ENCODE results near the gene ELP5. TPM values are rescaled to one million over a fixed set of nuclear protein-coding genes. Genes with fewer than 3 reads are reported as not detected.

ELP5 gene
- polyA plus RNA-seq, 1 experiment: 25.9 TPM

GRCh38 chr17:7211491-7212273, 40.3 kb upstream of the ELP5 start:
- Histone ChIP-seq H3K4me3 (ENCODE audit: low read depth, low read length) (no peak overlapping the region), H3K9me3 (ENCODE audit: control insufficient read depth, insufficient read depth, low read length) (no peaks in the 10 kb centered on the region), H3K27ac (ENCODE audit: low read depth, low read length) (no peak overlapping the region), H3K27me3 (ENCODE audit: control insufficient read depth, insufficient read depth, low read length) (no peaks in the 10 kb centered on the region)
- POLR2A ChIA-PET: no interaction called here
- TF ChIP-seq CTCF (IDR thresholded peaks at IDR 0.05; ENCODE audit: low read depth, low read length): no peak
- CTCF ChIA-PET: no interaction called here
- DNase-seq (ENCODE audit: low read depth, low spot score): no peak

- H3K4me3 ChIP-seq (ENCODE audit: low read depth, low read length): peak overlapping the region; percentile 58
- DNase-seq (ENCODE audit: low read depth, low spot score): no peak
- H3K9me3 ChIP-seq (ENCODE audit: control insufficient read depth, insufficient read depth, low read length): no peaks in the 10 kb centered on the region
- peak; percentile 53 for TF ChIP-seq CTCF (IDR thresholded peaks at IDR 0.05; ENCODE audit: low read depth, low read length)
- ChIA-PET POLR2A (interaction anchor here (1.1 to 1.3 kb wide), 2 partner anchors 20 to 116 kb away, joined by 3 to 4 read pairs; partner anchors contain the start of genes DVL2 and NEURL4), CTCF (interaction anchor here (1.0 to 1.7 kb wide), 5 partner anchors 8 to 195 kb away, joined by 3 to 20 read pairs (median 3); partner anchors contain the start of gene SLC16A11)
- H3K27me3 ChIP-seq (ENCODE audit: control insufficient read depth, insufficient read depth, low read length): no peaks in the 10 kb centered on the region
- peak overlapping the region; percentile 39 for H3K27ac ChIP-seq (ENCODE audit: low read depth, low read length)
These were observed 38.1 kb upstream of the ELP5 start for GRCh38 chr17:7213895-7214299.

- DNase-seq (ENCODE audit: low read depth, low spot score): peak; percentile 89
- peak; percentile 63 for TF ChIP-seq CTCF (IDR thresholded peaks at IDR 0.05; ENCODE audit: low read depth, low read length)
- no peaks in the 10 kb centered on the region for H3K9me3 ChIP-seq (ENCODE audit: control insufficient read depth, insufficient read depth, low read length)
- H3K27me3 ChIP-seq (ENCODE audit: control insufficient read depth, insufficient read depth, low read length): no peaks in the 10 kb centered on the region
- H3K27ac ChIP-seq (ENCODE audit: low read depth, low read length): peak overlapping the region; percentile 77
- ChIA-PET POLR2A (interaction anchor here (1.0 to 1.3 kb wide), 3 partner anchors 20 to 115 kb away, joined by 3 to 4 read pairs (median 3); partner anchors contain the start of genes DVL2 and NEURL4), CTCF (interaction anchor here (0.5 to 1.7 kb wide), 6 partner anchors 8 to 195 kb away, joined by 3 to 20 read pairs (median 4); partner anchors contain the start of genes SLC16A11 and SLC2A4)
- peak overlapping the region; percentile 58 for H3K4me3 ChIP-seq (ENCODE audit: low read depth, low read length)
These were observed 37.5 kb upstream of the ELP5 start for GRCh38 chr17:7214300-7215135.

- ChIA-PET POLR2A (interaction anchor here (1.0 kb wide), 1 partner anchor 28 kb away, joined by 3 read pairs; no protein-coding TSS in a partner anchor), CTCF (interaction anchor here (0.6 to 1.7 kb wide), 4 partner anchors 9 to 502 kb away, joined by 3 to 20 read pairs (median 4); partner anchors contain the start of genes DNAH2, GABARAP and SLC16A11)
- Histone ChIP-seq H3K9me3 (ENCODE audit: control insufficient read depth, insufficient read depth, low read length) (no peaks in the 10 kb centered on the region; the same call in 1 of the 2 replicates), H3K27me3 (ENCODE audit: control insufficient read depth, insufficient read depth, low read length) (no peaks in the 10 kb centered on the region), H3K4me3 (ENCODE audit: low read depth, low read length) (peak overlapping the region; percentile 58), H3K27ac (ENCODE audit: low read depth, low read length) (peak overlapping the region; percentile 68)
- TF ChIP-seq CTCF (IDR thresholded peaks at IDR 0.05; ENCODE audit: low read depth, low read length): no peak
- DNase-seq (ENCODE audit: low read depth, low spot score): no peak
These were observed 36.8 kb upstream of the ELP5 start for GRCh38 chr17:7215136-7215638.

All from AG04450 (cell line).